ENCODE measurements around the gene EBF3.

Gene EBF3

GRCh38 chr10:129842031-129842430, 122.0 kb downstream of the EBF3 start:
- H4K8ac ChIP-seq (ENCODE audit: low read depth, low read length): no peak overlapping the region
- H3K4me3 ChIP-seq (ENCODE audit: low read length in 2 of 2): no peak overlapping the region
- no peak overlapping the region for H2BK15ac ChIP-seq (ENCODE audit: low read length)
- no peak overlapping the region for H2BK120ac ChIP-seq (ENCODE audit: low read depth, low read length)
- H3K14ac ChIP-seq (ENCODE audit: low read length): no peak overlapping the region
- H3K27me3 ChIP-seq (ENCODE audit: control insufficient read depth in 3 of 3, insufficient read depth in 3 of 3, low read depth in 1 of 3, low read length in 3 of 3): no peaks in the 10 kb centered on the region
- peak overlapping the region; percentile 8 for H2AK5ac ChIP-seq (ENCODE audit: low read depth, low read length)
- H3K18ac ChIP-seq (ENCODE audit: low read length): peak overlapping the region; percentile 7
- DNase-seq (ENCODE audit: low spot score): no peak
- H3K9me3 ChIP-seq (replicated peaks in 1 of 2; ENCODE audit: control insufficient read depth in 2 of 2, insufficient read depth in 1 of 2, low read depth in 1 of 2, low read length in 2 of 2): no peaks in the 10 kb centered on the region
- no peak overlapping the region for H3K9ac ChIP-seq (ENCODE audit: low read depth, low read length, poor library complexity)
- WGBS, 2 donors (ENCODE audit: extremely low coverage in 2 of 2, insufficient read length in 2 of 2, insufficient replicate concordance in 1 of 2): no CpG with 5 or more reads among the region's 21 CpGs
- no peak overlapping the region for H2BK12ac ChIP-seq (ENCODE audit: low read length)
- no peak overlapping the region for H2AFZ ChIP-seq (ENCODE audit: low read length)
- no peak overlapping the region for H2BK5ac ChIP-seq (ENCODE audit: low read length)
- peak overlapping the region; percentile 24 for H4K91ac ChIP-seq (ENCODE audit: low read depth, low read length, poor library complexity)
- no peaks in the 10 kb centered on the region for H3K79me1 ChIP-seq (ENCODE audit: low read depth, low read length)
- H3K4ac ChIP-seq (ENCODE audit: low read length): no peak overlapping the region
- H3K36me3 ChIP-seq (replicated peaks in 1 of 2; ENCODE audit: control insufficient read depth in 2 of 2, insufficient read depth in 2 of 2, low read length in 2 of 2): no peaks in the 10 kb centered on the region
- no peak overlapping the region for H3K27ac ChIP-seq (replicated peaks; ENCODE audit: low read length)
- no peak overlapping the region for H3K4me2 ChIP-seq (ENCODE audit: insufficient read depth, low read length, poor library complexity, severe bottlenecking)
- no peaks in the 10 kb centered on the region for H3K4me1 ChIP-seq (ENCODE audit: control insufficient read depth in 2 of 2, insufficient read depth in 1 of 2, low read depth in 1 of 2, low read length in 2 of 2)
- H3K23ac ChIP-seq (ENCODE audit: low read depth, low read length, poor library complexity): peak overlapping the region; percentile 86

GRCh38 chr10:129841590-129841989, 122.5 kb downstream of the EBF3 start:
- no CpG with 5 or more reads among the region's 9 CpGs for WGBS, 2 donors (ENCODE audit: extremely low coverage in 2 of 2, insufficient read length in 2 of 2, insufficient replicate concordance in 1 of 2)
- H3K14ac ChIP-seq (ENCODE audit: low read length): no peak overlapping the region

GRCh38 chr10:129841071-129841470, 123.0 kb downstream of the EBF3 start:
- no peak overlapping the region for H2BK15ac ChIP-seq (ENCODE audit: low read length)
- H2BK12ac ChIP-seq (ENCODE audit: low read length): no peak overlapping the region
- no peaks in the 10 kb centered on the region for H3K79me1 ChIP-seq (ENCODE audit: low read depth, low read length)
- no peak overlapping the region for H3K4me2 ChIP-seq (ENCODE audit: insufficient read depth, low read length, poor library complexity, severe bottlenecking)
- no peak overlapping the region for H3K9ac ChIP-seq (ENCODE audit: low read depth, low read length, poor library complexity)
- H3K4me1 ChIP-seq (ENCODE audit: control insufficient read depth in 2 of 2, insufficient read depth in 1 of 2, low read depth in 1 of 2, low read length in 2 of 2): no peaks in the 10 kb centered on the region
- no peak overlapping the region for H3K4ac ChIP-seq (ENCODE audit: low read length)
- H3K9me3 ChIP-seq (replicated peaks in 1 of 2; ENCODE audit: control insufficient read depth in 2 of 2, insufficient read depth in 1 of 2, low read depth in 1 of 2, low read length in 2 of 2): no peaks in the 10 kb centered on the region
- H3K27me3 ChIP-seq (ENCODE audit: control insufficient read depth in 3 of 3, insufficient read depth in 3 of 3, low read depth in 1 of 3, low read length in 3 of 3): no peaks in the 10 kb centered on the region
- H2AFZ ChIP-seq (ENCODE audit: low read length): no peak overlapping the region
- peak overlapping the region; percentile 69 for H3K23ac ChIP-seq (ENCODE audit: low read depth, low read length, poor library complexity)
- peak overlapping the region; percentile 67 for H3K18ac ChIP-seq (ENCODE audit: low read length)
- no peak for DNase-seq (ENCODE audit: low spot score)
- H4K8ac ChIP-seq (ENCODE audit: low read depth, low read length): no peak overlapping the region
- H2BK120ac ChIP-seq (ENCODE audit: low read depth, low read length): no peak overlapping the region
- no peak overlapping the region for H2AK5ac ChIP-seq (ENCODE audit: low read depth, low read length)
- WGBS, 2 donors (ENCODE audit: extremely low coverage in 2 of 2, insufficient read length in 2 of 2, insufficient replicate concordance in 1 of 2): no CpG with 5 or more reads among the region's 16 CpGs
- peak overlapping the region; percentile 32 for H2BK5ac ChIP-seq (ENCODE audit: low read length)
- no peak overlapping the region for H3K27ac ChIP-seq (replicated peaks; ENCODE audit: low read length)
- H3K36me3 ChIP-seq (replicated peaks in 1 of 2; ENCODE audit: control insufficient read depth in 2 of 2, insufficient read depth in 2 of 2, low read length in 2 of 2): no peaks in the 10 kb centered on the region
- H3K4me3 ChIP-seq (ENCODE audit: low read length in 2 of 2): no peak overlapping the region
- no peak overlapping the region for H4K91ac ChIP-seq (ENCODE audit: low read depth, low read length, poor library complexity)
- no peak overlapping the region for H3K14ac ChIP-seq (ENCODE audit: low read length)

More at GRCh38 chr10:129841590-129841989, 122.5 kb downstream of the EBF3 start:
- H2AK5ac ChIP-seq (ENCODE audit: low read depth, low read length): peak overlapping the region; percentile 8
- H2BK5ac ChIP-seq (ENCODE audit: low read length): peak overlapping the region; percentile 32
- no peak overlapping the region for H3K4ac ChIP-seq (ENCODE audit: low read length)
- no peak overlapping the region for H3K27ac ChIP-seq (replicated peaks; ENCODE audit: low read length)
- H2BK15ac ChIP-seq (ENCODE audit: low read length): no peak overlapping the region
- peak overlapping the region; percentile 7 for H3K18ac ChIP-seq (ENCODE audit: low read length)
- no peaks in the 10 kb centered on the region for H3K27me3 ChIP-seq (ENCODE audit: control insufficient read depth in 3 of 3, insufficient read depth in 3 of 3, low read depth in 1 of 3, low read length in 3 of 3)
- H4K8ac ChIP-seq (ENCODE audit: low read depth, low read length): no peak overlapping the region
- H3K4me2 ChIP-seq (ENCODE audit: insufficient read depth, low read length, poor library complexity, severe bottlenecking): no peak overlapping the region
- H3K9ac ChIP-seq (ENCODE audit: low read depth, low read length, poor library complexity): no peak overlapping the region
- DNase-seq (ENCODE audit: low spot score): no peak
- no peak overlapping the region for H4K91ac ChIP-seq (ENCODE audit: low read depth, low read length, poor library complexity)
- no peaks in the 10 kb centered on the region for H3K36me3 ChIP-seq (replicated peaks in 1 of 2; ENCODE audit: control insufficient read depth in 2 of 2, insufficient read depth in 2 of 2, low read length in 2 of 2)
- H2BK120ac ChIP-seq (ENCODE audit: low read depth, low read length): no peak overlapping the region
- H3K79me1 ChIP-seq (ENCODE audit: low read depth, low read length): no peaks in the 10 kb centered on the region
- H2BK12ac ChIP-seq (ENCODE audit: low read length): no peak overlapping the region
- no peak overlapping the region for H2AFZ ChIP-seq (ENCODE audit: low read length)
- no peaks in the 10 kb centered on the region for H3K4me1 ChIP-seq (ENCODE audit: control insufficient read depth in 2 of 2, insufficient read depth in 1 of 2, low read depth in 1 of 2, low read length in 2 of 2)
- H3K9me3 ChIP-seq (replicated peaks in 1 of 2; ENCODE audit: control insufficient read depth in 2 of 2, insufficient read depth in 1 of 2, low read depth in 1 of 2, low read length in 2 of 2): no peaks in the 10 kb centered on the region
- no peak overlapping the region for H3K4me3 ChIP-seq (ENCODE audit: low read length in 2 of 2)
- no peak overlapping the region for H3K23ac ChIP-seq (ENCODE audit: low read depth, low read length, poor library complexity)

- no peaks in the 10 kb centered on the region for H3K9me3 ChIP-seq (replicated peaks in 1 of 2; ENCODE audit: control insufficient read depth in 2 of 2, insufficient read depth in 1 of 2, low read depth in 1 of 2, low read length in 2 of 2)
- H3K23ac ChIP-seq (ENCODE audit: low read depth, low read length, poor library complexity): peak overlapping the region; percentile 60
- H2AFZ ChIP-seq (ENCODE audit: low read length): no peak overlapping the region
- H3K27ac ChIP-seq (replicated peaks; ENCODE audit: low read length): no peak overlapping the region
- no peak overlapping the region for H3K4me3 ChIP-seq (ENCODE audit: low read length in 2 of 2)
- DNase-seq (ENCODE audit: low spot score): no peak
- H4K8ac ChIP-seq (ENCODE audit: low read depth, low read length): no peak overlapping the region
- no peak overlapping the region for H3K4ac ChIP-seq (ENCODE audit: low read length)
- peak overlapping the region; percentile 15 for H2BK15ac ChIP-seq (ENCODE audit: low read length)
- H3K36me3 ChIP-seq (replicated peaks in 1 of 2; ENCODE audit: control insufficient read depth in 2 of 2, insufficient read depth in 2 of 2, low read length in 2 of 2): no peaks in the 10 kb centered on the region
- no peaks in the 10 kb centered on the region for H3K27me3 ChIP-seq (ENCODE audit: control insufficient read depth in 3 of 3, insufficient read depth in 3 of 3, low read depth in 1 of 3, low read length in 3 of 3)
- H3K4me1 ChIP-seq (ENCODE audit: control insufficient read depth in 2 of 2, insufficient read depth in 1 of 2, low read depth in 1 of 2, low read length in 2 of 2): peaks cover 0 to 3% of the 10 kb centered on the region in 2 donors
- H3K79me1 ChIP-seq (ENCODE audit: low read depth, low read length): no peaks in the 10 kb centered on the region
- H2BK120ac ChIP-seq (ENCODE audit: low read depth, low read length): no peak overlapping the region
- H3K14ac ChIP-seq (ENCODE audit: low read length): no peak overlapping the region
- H2BK12ac ChIP-seq (ENCODE audit: low read length): no peak overlapping the region
- peak overlapping the region; percentile 71 for H2AK5ac ChIP-seq (ENCODE audit: low read depth, low read length)
- no peak overlapping the region for H3K4me2 ChIP-seq (ENCODE audit: insufficient read depth, low read length, poor library complexity, severe bottlenecking)
- H2BK5ac ChIP-seq (ENCODE audit: low read length): no peak overlapping the region
- peak overlapping the region; percentile 66 for H3K18ac ChIP-seq (ENCODE audit: low read length)
- H3K9ac ChIP-seq (ENCODE audit: low read depth, low read length, poor library complexity): no peak overlapping the region
- H4K91ac ChIP-seq (ENCODE audit: low read depth, low read length, poor library complexity): no peak overlapping the region
- WGBS, 2 donors (ENCODE audit: extremely low coverage in 2 of 2, insufficient read length in 2 of 2, insufficient replicate concordance in 1 of 2): no CpG with 5 or more reads among the region's 29 CpGs
Observed at GRCh38 chr10:129840196-129840590, 123.9 kb downstream of the EBF3 start.

Measured in neuronal stem cell (in vitro differentiated cells).